Prostate gland (tissue), 2 donors: Measurements from ENCODE around the gene KDM4C. TPM values are rescaled to one million over a fixed set of nuclear protein-coding genes. Genes with fewer than 3 reads are reported as not detected.
"Not testable (repeated sequence)": the region's sequence is repeated elsewhere in the genome, so short reads cannot be mapped to it uniquely, and the experiment has no call there.

Experiments used
- DNase-seq: peaks from one replicate; pipeline ENCODE4 v3.0.0-alpha.2; 2019; ENCODE audit warnings: low spot score
- H3K27ac ChIP-seq, 2 donors: fragments of 200-600 bp; sonication (generic); 2 replicates each; pipeline ENCODE4 v1.5.1; 2017 to 2019
- H3K27me3 ChIP-seq: fragments of 200-600 bp; sonication (generic); replicated peaks from 2 replicates; pipeline ENCODE4 v1.5.1; 2019; ENCODE audit not compliant: insufficient read depth
- H3K36me3 ChIP-seq, 2 donors: fragments of 200-600 bp; sonication (generic); 1 replicate in 1 of 2; 2 replicates in 1 of 2; pipeline versions ENCODE4 v1.5.1 to v1.8.1; 2017 to 2019
- H3K4me1 ChIP-seq: fragments of 200-600 bp; sonication (generic); replicated peaks from 2 replicates; pipeline ENCODE4 v1.5.1; 2019
- H3K4me3 ChIP-seq, 2 donors: fragments of 200-600 bp; sonication (generic); 2 replicates each; pipeline ENCODE4 v1.5.1; 2017 to 2019
- H3K9me3 ChIP-seq: fragments of 200-600 bp; sonication (generic); 2 replicates; pipeline ENCODE4 v1.5.1; 2017
- CTCF ChIP-seq, 4 experiments: fragments of 200-600 bp in 2 of 4; fragments of 450-650 bp in 2 of 4; sonication (generic) in 2 of 4; IDR thresholded peaks; 1 replicate in 3 of 4; 2 replicates in 1 of 4; pipeline ENCODE4 v1.5.1; 2016 to 2019; ENCODE audit warnings: antibody characterized with exemption in 4 of 4, mild to moderate bottlenecking in 2 of 4, moderate library complexity in 2 of 4
- POLR2A ChIP-seq: fragments of 450-650 bp; IDR thresholded peaks from one replicate; pipeline ENCODE4 v1.6.1; 2016; ENCODE audit warnings: antibody characterized with exemption, mild to moderate bottlenecking
- POLR2AphosphoS5 ChIP-seq: sonication (generic); formaldehyde crosslinking; IDR thresholded peaks from one replicate; pipeline ENCODE4 v1.6.1; 2017; ENCODE audit warnings: antibody characterized with exemption
- WGBS: methylation state at CpG from one replicate; pipeline ENCODE4 v1.1.5; 2018; 5-methylcytosine and 5-hydroxymethylcytosine counted together
- intact Hi-C: fragments of 100-400 bp; cut with DNase I; formaldehyde crosslinking; loops from one replicate; pipeline ENCODE4 v1.14.2; 2022
- total RNA-seq, 2 donors: library from RNA; depleted of rRNA; stranded (reverse); fragments of >200 nt; gene quantifications; one replicate each; pipeline ENCODE4 v1.1.0, GENCODE V29; 2016

KDM4C gene
- total RNA-seq, 2 donors from 2014 or later, result 18.1 to 27.7 TPM

- no peaks in the 10 kb centered on the region for H3K27me3 ChIP-seq
- H3K4me1 ChIP-seq, result no peaks in the 10 kb centered on the region
- H3K36me3 ChIP-seq, result no peaks in the 10 kb centered on the region
- DNase-seq, result no peak
- WGBS, result 95% methylated on average over 10 of the region's 10 CpGs
- no peaks in the 10 kb centered on the region for H3K9me3 ChIP-seq
- H3K4me3 ChIP-seq, result no peak overlapping the region
- TF ChIP-seq CTCF (IDR thresholded peaks at IDR 0.05) (no peak), POLR2AphosphoS5 (no peak), POLR2A (no peak)
- no peak overlapping the region for H3K27ac ChIP-seq
- intact Hi-C loops, result no loop called here
Observed at GRCh38 chr9:7028591-7028990, 270.8 kb downstream of the KDM4C start.

GRCh38 chr9:7030943-7031342 is 273.2 kb downstream of the KDM4C start:
- DNase-seq, intact Hi-C loops, H3K4me1 ChIP-seq, H3K27ac ChIP-seq, H3K27me3 ChIP-seq, H3K4me3 ChIP-seq, H3K36me3 ChIP-seq, H3K9me3 ChIP-seq: not testable (repeated sequence)

GRCh38 chr9:7033076-7034045 is 275.6 kb downstream of the KDM4C start:
- H3K4me3 ChIP-seq, result no peak overlapping the region
- no peak overlapping the region for H3K27ac ChIP-seq
- TF ChIP-seq POLR2A, result no peak
- TF ChIP-seq CTCF (IDR thresholded peaks at IDR 0.05), result no peak
- TF ChIP-seq POLR2AphosphoS5, result no peak
- no peaks in the 10 kb centered on the region for H3K36me3 ChIP-seq
- no peaks in the 10 kb centered on the region for H3K27me3 ChIP-seq
- intact Hi-C loops, result no loop called here
- no peaks in the 10 kb centered on the region for H3K9me3 ChIP-seq
- no peak for DNase-seq
- peaks cover 4% of the 10 kb centered on the region for H3K4me1 ChIP-seq
- 73% methylated on average over 5 of the region's 5 CpGs for WGBS

DNA sequence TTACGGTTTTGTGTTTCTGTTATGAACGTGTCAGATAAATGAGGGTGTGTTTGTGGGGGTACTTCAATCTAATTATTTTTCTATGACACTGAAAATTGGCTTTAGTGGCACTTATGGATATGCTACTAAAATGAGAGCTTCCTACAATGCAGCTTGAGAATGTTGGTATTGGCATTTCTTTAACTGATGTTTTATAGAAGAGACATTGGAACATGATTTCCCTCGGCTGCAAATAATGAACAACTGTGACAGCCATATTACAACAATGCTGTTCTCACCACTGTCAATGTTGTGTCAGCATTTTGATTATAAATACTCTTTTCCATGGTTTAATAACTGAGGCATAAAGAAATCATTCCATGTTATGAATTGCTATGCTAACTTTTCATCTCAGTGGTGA is 279.4 kb downstream of the KDM4C start:
- Histone ChIP-seq H3K4me3 (no peak overlapping the region), H3K27me3 (no peaks in the 10 kb centered on the region), H3K27ac (no peak overlapping the region), H3K36me3 (no peaks in the 10 kb centered on the region), H3K4me1 (peaks cover 4% of the 10 kb centered on the region), H3K9me3 (no peaks in the 10 kb centered on the region)
- TF ChIP-seq CTCF (IDR thresholded peaks at IDR 0.05) (no peak), POLR2A (no peak), POLR2AphosphoS5 (no peak)
- DNase-seq, result no peak
- intact Hi-C loops, result no loop called here
- 80% methylated on average over 3 of the region's 3 CpGs for WGBS

DNA sequence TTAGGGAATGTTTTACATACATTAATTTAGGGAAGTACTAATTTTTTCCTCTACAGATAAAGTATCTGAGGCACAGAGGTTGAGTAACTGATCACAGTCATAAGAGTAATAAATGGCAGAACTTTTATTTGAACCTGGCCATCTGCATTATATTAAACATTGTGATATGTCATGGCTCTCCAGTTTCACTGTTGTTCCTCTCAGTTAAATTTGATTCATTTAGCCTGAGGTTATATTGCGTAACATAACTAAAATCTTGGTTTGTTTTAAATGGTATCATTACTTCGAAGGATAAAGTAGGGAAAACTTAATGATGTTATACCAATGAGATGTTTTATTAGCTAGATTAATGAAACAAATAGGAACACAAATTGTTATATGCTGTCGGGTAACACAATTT is 284.4 kb downstream of the KDM4C start:
- Histone ChIP-seq H3K27ac (no peak overlapping the region), H3K27me3 (no peaks in the 10 kb centered on the region), H3K4me1 (peaks cover 4% of the 10 kb centered on the region), H3K36me3 (no peaks in the 10 kb centered on the region), H3K9me3 (no peaks in the 10 kb centered on the region), H3K4me3 (no peak overlapping the region)
- 92% methylated on average over 3 of the region's 3 CpGs for WGBS
- DNase-seq, result no peak
- TF ChIP-seq CTCF (IDR thresholded peaks at IDR 0.05) (no peak), POLR2AphosphoS5 (no peak), POLR2A (no peak)
- intact Hi-C loops, result no loop called here
